Transverse colon (tissue), 4 donors: ENCODE results near the gene IQCK.

Experiments
- CTCF ChIP-seq, 5 experiments: fragments of 200-600 bp in 3 of 5; fragments of 450-650 bp in 2 of 5; sonication (generic) in 3 of 5; IDR thresholded peaks; 1 replicate in 2 of 5; 2 replicates in 3 of 5; pipeline ENCODE4 v1.5.1; 2016 to 2017; ENCODE audit warnings: antibody characterized with exemption in 5 of 5, inconsistent platforms in 3 of 5, mild to moderate bottlenecking in 2 of 5, moderate library complexity in 1 of 5
- POLR2AphosphoS5 ChIP-seq, 3 donors: sonication (generic); formaldehyde crosslinking; IDR thresholded peaks; one replicate each; pipeline ENCODE4 v1.6.1; 2016; ENCODE audit warnings: antibody characterized with exemption in 3 of 3

- no peak for TF ChIP-seq CTCF (IDR thresholded peaks at IDR 0.05)
- no peak for TF ChIP-seq POLR2AphosphoS5 (IDR thresholded peaks at IDR 0.05)
Observed at GRCh38 chr16:19678804-19679203, 39.3 kb upstream of the IQCK start.
